Uterus (tissue), 2 donors: ENCODE data around the gene TAX1BP1.

Experiments
- POLR2A ChIP-seq, 2 donors: fragments of 450-650 bp; IDR thresholded peaks; one replicate each; pipeline ENCODE4 v1.6.1; 2016; ENCODE audit warnings: antibody characterized with exemption in 2 of 2, mild to moderate bottlenecking in 1 of 2, moderate library complexity in 1 of 2
- TF ChIP-seq, protein P1 (sequence below), 4 experiments: fragments of 200-600 bp in 2 of 4; fragments of 450-650 bp in 2 of 4; sonication (generic) in 2 of 4; IDR thresholded peaks; one replicate each; pipeline ENCODE4 v1.5.1; 2016 to 2019; ENCODE audit warnings: antibody characterized with exemption in 4 of 4, mild to moderate bottlenecking in 2 of 4, moderate library complexity in 1 of 4

DNA sequence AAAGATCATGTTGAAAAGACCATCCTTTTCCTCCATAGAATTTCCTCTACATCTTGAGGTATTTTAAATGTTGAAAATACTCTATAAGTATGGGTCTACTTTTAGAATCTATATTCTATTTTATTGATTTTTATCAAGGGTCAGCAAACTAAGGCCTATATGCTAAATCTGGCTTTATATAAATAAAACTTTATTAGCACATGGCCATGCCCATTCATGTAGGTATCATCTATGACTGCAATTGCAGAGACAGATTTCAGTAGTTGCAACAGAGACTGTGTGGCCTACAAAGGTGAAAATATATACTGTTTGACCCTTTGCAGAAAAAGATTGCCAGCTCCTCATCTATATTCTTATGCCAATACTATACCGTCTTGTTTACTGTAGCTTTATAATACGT lies 72.7 kb downstream of the TAX1BP1 start:
- TF ChIP-seq, protein P1, sequence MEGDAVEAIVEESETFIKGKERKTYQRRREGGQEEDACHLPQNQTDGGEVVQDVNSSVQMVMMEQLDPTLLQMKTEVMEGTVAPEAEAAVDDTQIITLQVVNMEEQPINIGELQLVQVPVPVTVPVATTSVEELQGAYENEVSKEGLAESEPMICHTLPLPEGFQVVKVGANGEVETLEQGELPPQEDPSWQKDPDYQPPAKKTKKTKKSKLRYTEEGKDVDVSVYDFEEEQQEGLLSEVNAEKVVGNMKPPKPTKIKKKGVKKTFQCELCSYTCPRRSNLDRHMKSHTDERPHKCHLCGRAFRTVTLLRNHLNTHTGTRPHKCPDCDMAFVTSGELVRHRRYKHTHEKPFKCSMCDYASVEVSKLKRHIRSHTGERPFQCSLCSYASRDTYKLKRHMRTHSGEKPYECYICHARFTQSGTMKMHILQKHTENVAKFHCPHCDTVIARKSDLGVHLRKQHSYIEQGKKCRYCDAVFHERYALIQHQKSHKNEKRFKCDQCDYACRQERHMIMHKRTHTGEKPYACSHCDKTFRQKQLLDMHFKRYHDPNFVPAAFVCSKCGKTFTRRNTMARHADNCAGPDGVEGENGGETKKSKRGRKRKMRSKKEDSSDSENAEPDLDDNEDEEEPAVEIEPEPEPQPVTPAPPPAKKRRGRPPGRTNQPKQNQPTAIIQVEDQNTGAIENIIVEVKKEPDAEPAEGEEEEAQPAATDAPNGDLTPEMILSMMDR (IDR thresholded peaks at IDR 0.05): no peak
- no peak for TF ChIP-seq POLR2A (IDR thresholded peaks at IDR 0.05)
